H1 (cell line): Measurements from ENCODE around the gene TBKBP1. TPM values are rescaled to one million over a fixed set of nuclear protein-coding genes. Genes with fewer than 3 reads are reported as not detected.

Experiments
- FOSL1 ChIP-seq: IDR thresholded peaks from 2 replicates; pipeline ENCODE4 v1.6.1; 2011; ENCODE audit warnings: mild to moderate bottlenecking, low read depth, low read length, moderate library complexity; ENCODE audit not compliant: insufficient read depth
- HDAC2 ChIP-seq, 2 experiments: fragments of 300-600 bp in 1 of 2; sonication (generic) in 1 of 2; IDR thresholded peaks; 2 replicates each; pipeline ENCODE4 v1.6.1; 2011 to 2012; ENCODE audit warnings: low read depth in 2 of 2, low read length in 2 of 2, mild to moderate bottlenecking in 2 of 2, moderate library complexity in 2 of 2, borderline replicate concordance in 1 of 2, inconsistent platforms in 1 of 2
- JUND ChIP-seq: IDR thresholded peaks from 2 replicates; pipeline ENCODE4 v1.6.1; 2011; ENCODE audit warnings: mild to moderate bottlenecking, improper control_type of control experiment, low read length
- MAFK ChIP-seq: IDR thresholded peaks from 2 replicates; pipeline ENCODE4 v1.6.1; 2012; ENCODE audit warnings: low read depth, mild to moderate bottlenecking, improper control_type of control experiment, low read length
- NANOG ChIP-seq: IDR thresholded peaks from 2 replicates; pipeline ENCODE4 v1.6.1; 2011; ENCODE audit warnings: low read length, low read depth, mild to moderate bottlenecking, inconsistent platforms; ENCODE audit not compliant: insufficient read depth, poor library complexity, severe bottlenecking
- POLR2AphosphoS5 ChIP-seq: IDR thresholded peaks from 2 replicates; pipeline ENCODE4 v1.6.1; 2011; ENCODE audit warnings: low read depth, low read length
- RAD21 ChIP-seq, 2 experiments: IDR thresholded peaks in 1 of 2; conservative IDR thresholded peaks in 1 of 2; 2 replicates each; pipeline ENCODE4 v1.6.1; 2011; ENCODE audit warnings: low read depth in 2 of 2, low read length in 2 of 2, improper control_type of control experiment in 1 of 2, inconsistent platforms in 1 of 2, mild to moderate bottlenecking in 1 of 2, moderate library complexity in 1 of 2
- RXRA ChIP-seq: IDR thresholded peaks from 2 replicates; pipeline ENCODE4 v1.6.1; 2011; ENCODE audit warnings: low read depth, mild to moderate bottlenecking, low read length, moderate library complexity; ENCODE audit not compliant: insufficient read depth
- SIX5 ChIP-seq: IDR thresholded peaks from 2 replicates; pipeline ENCODE4 v1.6.1; 2011; ENCODE audit warnings: mild to moderate bottlenecking, low read depth, low read length
- SP4 ChIP-seq: IDR thresholded peaks from 2 replicates; pipeline ENCODE4 v1.6.1; 2012; ENCODE audit warnings: low read length, inconsistent platforms
- SRF ChIP-seq: IDR thresholded peaks from 2 replicates; pipeline ENCODE4 v1.6.1; 2011; ENCODE audit warnings: mild to moderate bottlenecking, low read depth, low read length, moderate library complexity
- TAF1 ChIP-seq: IDR thresholded peaks from 2 replicates; pipeline ENCODE4 v1.6.1; 2011; ENCODE audit warnings: mild to moderate bottlenecking, low read depth, low read length
- polyA plus RNA-seq, 7 experiments: library from polyadenylated mRNA; depleted of rRNA in 3 of 7; stranded (reverse) in 5 of 7; unstranded in 2 of 7; fragments of >200 nt in 5 of 7; fragments of 200-250 nt in 2 of 7; gene quantifications; 1 replicate in 5 of 7; 2 replicates in 1 of 7; 4 replicates in 1 of 7; pipeline versions ENCODE4 v1.2.1 to v1.2.3, GENCODE V29; 2011 to 2013; ENCODE audit warnings: missing spikeins in 2 of 7, mixed read lengths in 2 of 7
- total RNA-seq: library from RNA; stranded (reverse); fragmentation: NEBNext Ultra II Directional; extraction: Animal tissue kit (Norgen Biotek cat#: 25700); gene quantifications from 2 replicates; pipeline ENCODE4 v1.2.1, GENCODE V29; 2021
- TF ChIP-seq, protein P1 (sequence below), 3 experiments: IDR thresholded peaks; 1 replicate in 2 of 3; 2 replicates in 1 of 3; pipeline versions ENCODE4 v1.5.1 to v1.6.1; 2011; ENCODE audit warnings: low read length in 3 of 3, mild to moderate bottlenecking in 3 of 3, inconsistent platforms in 2 of 3, low read depth in 1 of 3, moderate library complexity in 1 of 3; ENCODE audit not compliant: insufficient read depth in 1 of 3; ENCODE audit errors: control extremely low read depth in 1 of 3
- TF ChIP-seq, protein P2 (sequence below): IDR thresholded peaks from 2 replicates; pipeline ENCODE4 v1.6.1; 2011; ENCODE audit warnings: low read depth, mild to moderate bottlenecking, low read length; ENCODE audit not compliant: insufficient read depth

Gene TBKBP1
- total and polyA plus RNA-seq, 2 of the 8 experiments (the other 6 are each of a cell fraction or from before 2014, with no cell fraction given) = 6.3 to 15.1 TPM

DNA sequence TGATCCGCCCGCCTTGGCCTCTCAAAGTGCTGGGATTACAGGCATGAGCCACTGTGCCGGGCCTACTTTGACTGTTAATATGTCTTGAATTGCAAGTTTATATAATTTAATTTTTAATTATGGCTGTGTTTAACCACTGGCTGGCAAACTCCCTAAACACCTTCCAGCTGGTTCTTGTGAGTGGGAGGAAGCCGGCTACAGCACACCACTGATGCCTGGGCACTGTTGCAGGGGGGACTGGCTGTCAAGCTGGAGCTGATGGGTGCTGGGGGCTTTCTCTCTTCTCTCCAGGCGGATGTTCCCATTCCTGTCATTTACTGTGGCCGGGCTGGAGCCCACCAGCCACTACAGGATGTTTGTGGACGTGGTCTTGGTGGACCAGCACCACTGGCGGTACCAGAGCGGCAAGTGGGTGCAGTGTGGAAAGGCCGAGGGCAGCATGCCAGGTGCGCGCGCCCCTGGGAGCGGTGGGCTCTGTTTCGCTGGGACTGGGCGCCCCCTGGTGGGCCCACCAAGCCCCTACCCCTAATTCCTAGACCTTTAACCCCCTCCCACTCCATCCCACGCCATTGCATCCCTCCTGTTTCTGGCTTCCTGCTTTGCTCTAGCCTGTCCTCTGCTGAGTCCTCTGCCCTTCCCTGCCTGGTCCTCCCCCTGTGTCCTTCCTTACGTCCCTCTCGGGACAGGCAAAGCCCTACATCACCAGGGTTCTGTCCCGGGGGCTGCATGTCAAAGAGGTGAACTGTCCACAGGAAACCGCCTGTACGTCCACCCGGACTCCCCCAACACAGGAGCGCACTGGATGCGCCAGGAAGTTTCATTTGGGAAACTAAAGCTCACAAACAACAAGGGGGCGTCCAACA is 48.6 kb downstream of the TBKBP1 start (continued):
- TF ChIP-seq RAD21 (IDR thresholded peaks at IDR 0.05 in 1 of 2, conservative IDR thresholded peaks at IDR 0.05 in 1 of 2; ENCODE audit: low read depth in 2 of 2, low read length in 2 of 2) = peak; percentile 87 to 92
- TF ChIP-seq, protein P1, sequence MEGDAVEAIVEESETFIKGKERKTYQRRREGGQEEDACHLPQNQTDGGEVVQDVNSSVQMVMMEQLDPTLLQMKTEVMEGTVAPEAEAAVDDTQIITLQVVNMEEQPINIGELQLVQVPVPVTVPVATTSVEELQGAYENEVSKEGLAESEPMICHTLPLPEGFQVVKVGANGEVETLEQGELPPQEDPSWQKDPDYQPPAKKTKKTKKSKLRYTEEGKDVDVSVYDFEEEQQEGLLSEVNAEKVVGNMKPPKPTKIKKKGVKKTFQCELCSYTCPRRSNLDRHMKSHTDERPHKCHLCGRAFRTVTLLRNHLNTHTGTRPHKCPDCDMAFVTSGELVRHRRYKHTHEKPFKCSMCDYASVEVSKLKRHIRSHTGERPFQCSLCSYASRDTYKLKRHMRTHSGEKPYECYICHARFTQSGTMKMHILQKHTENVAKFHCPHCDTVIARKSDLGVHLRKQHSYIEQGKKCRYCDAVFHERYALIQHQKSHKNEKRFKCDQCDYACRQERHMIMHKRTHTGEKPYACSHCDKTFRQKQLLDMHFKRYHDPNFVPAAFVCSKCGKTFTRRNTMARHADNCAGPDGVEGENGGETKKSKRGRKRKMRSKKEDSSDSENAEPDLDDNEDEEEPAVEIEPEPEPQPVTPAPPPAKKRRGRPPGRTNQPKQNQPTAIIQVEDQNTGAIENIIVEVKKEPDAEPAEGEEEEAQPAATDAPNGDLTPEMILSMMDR (IDR thresholded peaks at IDR 0.05; ENCODE audit: control extremely low read depth in 1 of 3, insufficient read depth in 1 of 3, low read depth in 1 of 3, low read length in 3 of 3) = peak; percentile 82 to 85 (median 84)
- TF ChIP-seq HDAC2 (IDR thresholded peaks at IDR 0.05; ENCODE audit: borderline replicate concordance in 1 of 2, low read depth in 2 of 2, low read length in 2 of 2) = no peak
- TF ChIP-seq SRF = no peak
- no peak for TF ChIP-seq JUND
- no peak for TF ChIP-seq SP4
- TF ChIP-seq, protein P2, sequence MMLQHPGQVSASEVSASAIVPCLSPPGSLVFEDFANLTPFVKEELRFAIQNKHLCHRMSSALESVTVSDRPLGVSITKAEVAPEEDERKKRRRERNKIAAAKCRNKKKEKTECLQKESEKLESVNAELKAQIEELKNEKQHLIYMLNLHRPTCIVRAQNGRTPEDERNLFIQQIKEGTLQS = no peak
- TF ChIP-seq SIX5 = no peak
- TF ChIP-seq TAF1 = no peak
- TF ChIP-seq FOSL1 = no peak
- TF ChIP-seq MAFK = no peak
- TF ChIP-seq RXRA = no peak
- no peak for TF ChIP-seq NANOG
- TF ChIP-seq POLR2AphosphoS5 = no peak
- TF ChIP-seq, all 59 proteins: peak for 7
